Activated CD4-positive, alpha-beta T cell treated with anti-CD3 and anti-CD28 coated beads, Interleukin-2, amount 50 U/mL, for 1 hour (primary cell): ENCODE results near the gene CAMTA1.

Experiments
- DNase-seq: peaks from one replicate; pipeline ENCODE4 v3.0.0-alpha.2; 2020

The CAMTA1 gene

DNA sequence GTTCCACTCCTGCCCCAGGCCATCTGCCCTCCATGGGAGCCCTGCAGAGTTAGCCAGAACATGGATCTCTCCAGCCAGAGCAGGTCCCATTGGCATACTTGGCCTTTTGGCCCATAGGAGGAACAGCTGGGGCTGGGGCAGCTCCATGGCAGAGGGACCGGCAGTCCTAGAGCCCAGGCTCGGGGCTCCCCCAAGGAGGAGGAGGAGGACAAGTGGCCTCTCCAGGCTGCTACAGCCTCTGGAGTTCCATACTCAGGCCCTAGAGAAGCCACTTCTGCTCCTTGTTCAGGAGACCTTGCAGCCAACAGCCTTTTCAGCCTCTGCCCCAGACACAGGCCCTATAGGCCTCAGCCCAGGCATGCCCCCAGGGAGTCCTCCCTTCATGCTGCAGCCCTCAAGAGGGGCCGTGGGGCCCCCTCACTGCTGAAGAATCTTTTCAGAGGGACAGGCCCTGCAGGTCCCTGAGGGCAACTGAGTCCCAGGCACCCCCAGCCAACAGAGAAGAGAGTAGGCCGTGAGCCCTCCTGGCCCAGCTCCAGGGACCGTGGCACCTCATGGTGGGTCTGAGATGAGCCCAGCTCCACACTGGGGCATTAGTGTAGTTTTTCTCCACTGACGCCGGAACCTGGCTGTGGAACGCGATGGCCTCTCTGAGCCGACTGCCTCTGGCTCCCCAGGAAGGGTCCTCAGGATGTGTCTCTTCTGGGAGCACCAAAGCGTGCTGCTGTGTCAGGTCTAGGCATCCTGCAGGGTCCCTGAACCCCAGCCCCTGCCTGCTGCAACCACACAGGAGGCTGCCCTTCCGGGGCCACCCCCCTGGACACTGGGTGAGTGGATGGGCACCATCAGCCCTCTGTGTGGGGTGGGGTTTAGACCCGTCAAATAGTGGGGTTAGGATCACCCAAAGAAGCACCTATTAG is 688.2 kb downstream of the CAMTA1 start:
- no peak for DNase-seq

GRCh38 chr1:7474143-7474490 is 688.9 kb downstream of the CAMTA1 start:
- no peak for DNase-seq

DNA sequence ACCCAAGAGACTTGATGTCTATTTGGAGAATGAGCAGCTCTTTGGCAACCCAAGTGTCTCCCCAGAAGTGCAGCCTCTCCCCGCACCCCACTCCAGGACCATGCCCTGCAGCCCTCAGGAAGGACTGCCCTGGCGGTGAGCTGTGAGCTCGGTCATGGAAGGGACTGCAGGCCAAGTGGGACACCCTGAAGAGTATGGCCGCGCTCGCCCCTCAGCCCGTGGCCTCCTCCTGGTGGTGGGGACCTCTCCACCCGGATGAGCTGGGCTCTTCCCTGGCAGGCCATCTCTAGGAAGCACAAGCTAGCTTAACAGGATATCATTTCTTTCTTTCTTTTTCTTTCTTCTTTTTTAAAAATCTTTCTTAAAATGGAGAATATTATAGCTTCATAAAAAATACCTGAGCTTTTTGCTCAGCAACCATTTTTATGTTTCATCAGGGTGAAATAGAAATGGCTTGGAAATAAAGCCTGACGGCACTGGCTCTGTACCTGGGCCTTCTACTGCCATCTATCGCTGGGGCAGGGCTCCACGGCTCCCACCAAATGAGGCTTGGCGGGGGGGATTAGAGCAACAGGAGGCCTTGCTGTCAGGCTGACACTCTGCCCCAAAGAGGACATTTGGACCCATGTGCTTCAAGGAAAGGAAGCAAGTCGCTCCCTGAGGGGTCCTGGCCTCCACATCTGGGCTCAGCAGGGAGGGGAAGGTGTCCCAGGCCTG is 689.7 kb downstream of the CAMTA1 start:
- DNase-seq: no peak

DNA sequence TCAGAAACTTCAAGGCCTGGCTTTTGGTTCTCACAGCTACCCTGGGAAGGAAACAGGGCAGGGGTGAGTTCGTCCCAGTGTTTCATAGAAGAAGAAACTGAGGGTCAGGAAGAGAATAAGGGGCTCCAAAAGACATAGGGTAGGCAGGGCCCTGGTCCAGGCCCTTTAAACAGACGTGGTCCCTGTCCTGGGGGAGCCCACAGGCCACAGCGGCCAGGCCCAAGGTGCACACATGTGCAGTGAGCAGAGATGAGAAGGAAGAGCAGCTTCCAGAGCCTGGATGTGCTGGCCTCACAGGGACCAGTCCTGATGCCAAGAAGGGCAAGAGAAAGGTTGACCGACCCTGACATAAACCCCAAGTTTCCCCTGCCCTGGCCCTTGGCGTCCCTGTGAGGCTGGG is 690.4 kb downstream of the CAMTA1 start:
- no peak for DNase-seq

- DNase-seq: no peak
Measured at GRCh38 chr1:7476402-7476801, 691.1 kb downstream of the CAMTA1 start.

- no peak for DNase-seq
Measured at GRCh38 chr1:7476861-7477547, 691.8 kb downstream of the CAMTA1 start.

- DNase-seq: no peak
Measured at GRCh38 chr1:7477593-7477992, 692.3 kb downstream of the CAMTA1 start.

GRCh38 chr1:7478142-7478790 is 693.0 kb downstream of the CAMTA1 start:
- DNase-seq: no peak

DNA sequence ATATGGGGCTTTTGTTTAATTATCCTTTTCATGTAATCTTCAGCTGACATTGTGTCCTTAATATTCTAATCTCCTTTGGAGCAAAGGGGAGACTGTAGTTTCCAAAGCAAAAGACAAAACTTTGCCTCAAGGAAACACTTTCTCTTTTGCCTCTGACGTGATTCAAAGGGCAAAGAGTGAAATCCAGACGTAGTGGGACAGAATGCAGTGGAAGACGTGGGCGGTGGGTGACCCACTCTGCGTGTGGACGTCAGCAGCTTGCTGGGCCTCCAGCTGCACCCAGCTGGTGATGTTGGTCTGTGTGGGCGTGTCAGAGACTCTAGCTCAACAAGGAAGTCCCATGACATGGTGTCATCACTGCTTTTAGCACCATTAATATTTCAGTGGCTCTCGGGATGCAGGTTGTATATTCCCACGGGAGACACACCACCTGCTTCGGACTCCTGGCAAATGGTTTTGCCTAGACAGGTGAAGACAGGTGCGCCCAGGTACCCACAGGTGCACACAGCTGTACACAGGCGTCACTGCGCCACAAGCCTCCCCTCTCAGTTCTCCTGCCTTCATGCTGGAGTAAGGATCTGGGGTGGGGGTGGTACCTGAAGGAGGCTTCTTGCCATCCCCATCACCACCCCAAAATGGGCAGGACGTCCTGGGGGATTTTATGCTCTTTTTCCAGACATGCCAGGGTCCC is 693.7 kb downstream of the CAMTA1 start:
- DNase-seq: no peak

GRCh38 chr1:7479571-7479970 is 694.3 kb downstream of the CAMTA1 start:
- no peak for DNase-seq

DNA sequence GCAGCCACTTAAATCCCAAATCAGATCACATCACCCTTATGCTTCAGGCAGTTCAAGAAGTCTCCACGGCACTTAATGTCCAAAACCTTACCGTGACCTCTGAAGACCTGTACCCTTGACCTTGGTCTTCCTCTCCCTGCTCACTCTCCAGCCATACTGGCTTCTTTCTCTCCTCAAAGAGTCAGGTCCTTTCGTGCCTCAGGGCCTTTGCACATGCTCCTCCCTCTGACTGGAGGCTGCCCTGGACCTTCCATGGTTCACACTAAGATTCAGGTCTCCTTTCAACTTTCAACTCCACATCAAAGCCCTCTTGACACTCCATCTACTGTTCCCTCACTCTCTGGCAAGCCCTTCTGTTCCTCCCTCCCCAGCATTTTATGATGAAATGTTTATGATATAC is 695.9 kb downstream of the CAMTA1 start:
- no peak for DNase-seq

GRCh38 chr1:7482077-7482476 is 696.8 kb downstream of the CAMTA1 start:
- DNase-seq: no peak

DNA sequence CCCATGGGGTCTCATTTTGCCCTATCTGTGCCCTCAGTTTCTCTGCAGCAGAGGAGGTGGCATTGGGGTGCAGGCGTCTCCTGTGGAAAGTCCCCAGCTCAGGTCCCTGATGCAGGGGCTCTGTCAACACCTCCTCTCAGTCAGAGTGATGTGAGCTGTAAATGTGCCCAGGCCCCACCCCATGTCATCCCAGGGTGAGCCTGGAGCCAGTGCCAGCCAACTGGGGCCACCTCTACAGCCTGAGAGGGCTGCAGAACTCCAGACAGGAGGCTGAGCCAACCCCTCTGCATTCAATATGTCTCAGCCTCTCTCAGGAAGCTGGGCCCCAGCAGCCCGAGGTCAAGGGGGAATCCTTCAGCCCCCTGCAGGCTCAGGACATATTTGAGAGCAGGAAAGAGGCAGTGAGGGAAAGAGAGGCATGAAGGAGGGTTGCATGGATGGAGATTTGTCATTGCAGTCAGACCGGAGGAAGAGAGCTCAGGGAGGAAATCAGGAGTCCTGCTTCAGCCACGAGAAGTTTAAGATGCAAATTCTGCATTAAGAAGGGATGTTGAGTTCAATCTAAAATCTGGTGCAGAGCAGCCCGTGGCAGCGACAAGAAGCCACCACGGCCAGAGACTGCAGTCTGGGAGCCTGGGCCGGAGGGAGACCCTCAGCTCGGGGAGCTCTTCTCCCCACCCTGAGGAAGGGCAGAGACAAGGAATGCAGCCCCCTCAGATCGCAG is 697.7 kb downstream of the CAMTA1 start:
- DNase-seq: no peak

- DNase-seq: no peak
Measured at GRCh38 chr1:7483634-7484383, 698.6 kb downstream of the CAMTA1 start.

- DNase-seq: no peak
Measured at GRCh38 chr1:7485086-7485780, 700.0 kb downstream of the CAMTA1 start.

DNA sequence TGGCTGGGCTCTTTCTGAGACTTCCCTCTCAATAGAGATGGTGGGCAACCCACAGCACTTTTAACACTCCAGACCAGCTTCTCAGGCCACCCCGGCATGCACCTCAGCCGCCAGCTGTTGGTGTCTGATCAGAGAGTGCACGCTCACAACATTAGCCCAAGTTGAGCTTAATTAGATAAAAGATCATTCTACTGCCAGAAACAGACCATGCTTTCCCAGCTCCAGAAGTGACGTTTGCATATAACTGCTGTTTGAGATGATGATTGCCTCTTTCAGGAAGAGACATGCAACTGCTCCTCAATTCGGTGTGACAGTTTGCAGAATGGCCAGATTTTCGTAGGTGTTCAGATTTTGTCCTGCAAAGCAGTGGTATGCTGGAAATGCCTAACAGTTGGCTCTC is 700.6 kb downstream of the CAMTA1 start:
- DNase-seq: no peak

DNA sequence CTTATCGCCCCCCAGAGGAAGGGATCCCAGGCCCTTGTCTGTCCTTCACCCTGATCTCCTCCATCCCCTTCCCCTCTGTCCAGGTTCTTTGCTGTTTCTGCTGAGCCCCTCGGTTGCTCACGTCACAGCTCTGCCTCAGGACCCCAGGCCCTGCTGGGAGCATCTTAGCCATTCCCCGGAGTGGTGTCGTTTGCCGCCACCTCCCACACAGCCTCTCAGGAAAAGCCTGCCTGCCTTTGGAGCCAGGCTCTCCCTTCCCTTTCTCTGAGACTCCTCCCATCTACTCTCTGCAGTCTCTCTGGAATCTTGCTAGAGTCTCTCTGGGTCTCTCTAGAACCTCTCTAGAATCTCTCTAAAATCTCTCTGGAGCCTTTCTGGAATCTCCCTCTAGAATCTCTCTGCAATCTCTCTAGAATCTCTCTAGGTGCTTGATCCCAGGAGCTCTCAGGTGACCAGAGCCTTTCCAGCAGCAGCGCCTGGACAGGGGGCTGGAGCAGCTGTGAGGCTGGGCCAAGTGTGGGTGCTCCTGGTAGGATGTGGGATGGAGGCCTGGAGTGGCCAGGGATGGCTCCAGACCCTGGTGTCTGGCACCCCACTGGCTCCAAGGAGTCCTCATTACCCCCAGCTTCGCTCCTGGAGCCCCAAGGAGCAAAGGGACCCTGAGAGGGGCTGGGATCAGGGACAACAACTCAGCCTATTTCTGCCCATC is 702.7 kb downstream of the CAMTA1 start:
- DNase-seq: no peak

DNA sequence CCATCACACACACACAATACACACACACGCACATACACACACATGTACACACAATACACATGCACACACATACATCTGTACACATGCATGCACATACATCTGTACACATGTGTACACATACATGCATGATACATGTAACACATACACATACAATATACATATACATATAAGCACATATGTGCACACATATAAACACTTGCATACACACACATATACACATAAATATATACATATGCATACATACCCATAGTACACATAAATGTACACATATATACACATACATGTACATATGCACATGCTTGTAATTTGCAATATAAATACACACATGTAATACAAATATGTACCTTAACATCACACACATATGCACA is 703.2 kb downstream of the CAMTA1 start:
- no peak for DNase-seq

DNA sequence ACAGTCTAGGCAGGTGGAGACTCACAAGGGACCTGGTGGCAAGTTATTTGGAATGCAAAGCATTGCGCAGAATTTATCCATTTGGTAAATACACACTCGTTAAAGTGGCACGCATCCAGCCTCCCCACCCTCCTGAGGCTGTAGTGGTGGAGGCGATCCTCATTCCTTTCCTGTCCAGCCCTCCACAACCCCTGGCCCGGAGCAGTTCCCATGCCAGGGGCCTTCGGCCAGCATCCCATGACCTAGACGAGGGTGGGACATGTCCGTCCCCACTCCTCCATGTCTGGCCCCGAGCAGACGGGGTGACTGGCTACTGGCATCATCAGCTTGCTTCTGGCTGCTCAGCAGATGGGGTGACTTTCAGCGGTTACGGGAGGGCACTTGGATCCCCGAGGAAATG is 704.3 kb downstream of the CAMTA1 start:
- no peak for DNase-seq

DNA sequence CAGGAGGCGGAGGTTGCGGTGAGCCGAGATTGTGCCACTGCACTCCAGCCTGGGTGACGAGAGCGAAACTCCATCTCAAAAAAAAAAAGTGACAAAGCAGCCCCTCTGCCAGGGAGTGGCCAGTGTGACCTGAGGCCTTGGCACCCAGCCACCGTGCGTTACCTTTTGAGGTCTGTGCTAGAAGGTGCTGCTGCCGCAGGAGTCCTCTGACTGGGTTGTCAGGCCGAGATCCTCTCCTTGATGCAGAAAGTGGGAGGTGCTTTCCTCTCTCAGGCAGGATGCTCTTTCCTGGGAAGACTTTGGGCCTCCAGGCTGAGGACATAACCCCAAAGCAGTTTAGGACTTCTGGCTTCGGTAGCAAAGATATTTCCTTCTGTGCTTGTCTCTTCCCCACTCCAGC is 705.3 kb downstream of the CAMTA1 start:
- no peak for DNase-seq
